Stimulated activated CD4-positive, alpha-beta T cell treated with anti-CD3 and anti-CD28 coated beads, Interleukin-1b, Interleukin-23, amount 100 ng/mL, for 4 hours (primary cell): ENCODE data around the gene TLR5.

Source experiments
- DNase-seq, 2 donors: peaks; one replicate each; pipeline ENCODE4 v3.0.0-alpha.2; 2020; ENCODE audit warnings: low read depth in 2 of 2

TLR5 gene

DNA sequence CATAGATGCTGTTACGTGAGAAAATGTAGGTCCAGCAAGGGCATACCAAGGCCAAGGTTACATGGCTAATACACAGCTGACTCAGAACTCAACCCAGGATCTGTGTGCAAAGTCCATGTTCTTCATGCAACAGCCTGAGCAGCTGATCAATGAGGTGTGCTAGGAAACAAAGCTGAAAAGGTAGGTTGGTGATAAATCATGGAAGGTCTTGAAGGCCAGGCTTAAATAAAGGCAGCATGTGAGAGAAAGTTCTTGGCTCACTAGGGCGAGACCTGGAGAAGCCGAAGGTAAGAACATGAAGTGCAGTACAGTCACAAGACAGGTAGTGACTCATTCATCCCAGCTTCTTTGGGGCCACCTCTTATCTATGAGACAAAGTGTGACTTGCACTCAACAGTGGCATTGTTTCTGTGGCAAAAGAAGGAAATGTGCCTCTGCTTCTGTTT is 33.4 kb downstream of the TLR5 start:
- DNase-seq, result no peak

GRCh38 chr1:223106856-223107255 is 36.2 kb downstream of the TLR5 start:
- DNase-seq, result no peak

DNA sequence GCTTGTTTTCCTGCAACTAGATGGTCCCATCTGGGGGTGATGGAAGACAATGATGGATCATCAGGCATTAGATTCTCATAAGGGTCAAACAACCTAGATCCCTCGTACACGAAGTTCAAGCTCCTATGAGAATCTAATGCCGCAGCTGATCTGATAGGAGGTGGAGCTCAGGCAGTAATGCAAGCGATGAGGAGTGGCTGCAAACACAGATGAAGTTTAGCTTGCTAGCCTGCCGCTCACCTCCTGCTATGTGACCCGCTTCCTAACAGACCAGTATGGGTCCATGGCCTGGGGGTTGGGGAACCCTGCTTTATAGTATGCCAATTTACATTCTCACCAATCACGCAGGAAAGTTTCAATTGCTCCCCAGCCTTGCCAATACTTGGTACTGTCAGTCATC is 37.5 kb downstream of the TLR5 start:
- DNase-seq, result no peak

DNA sequence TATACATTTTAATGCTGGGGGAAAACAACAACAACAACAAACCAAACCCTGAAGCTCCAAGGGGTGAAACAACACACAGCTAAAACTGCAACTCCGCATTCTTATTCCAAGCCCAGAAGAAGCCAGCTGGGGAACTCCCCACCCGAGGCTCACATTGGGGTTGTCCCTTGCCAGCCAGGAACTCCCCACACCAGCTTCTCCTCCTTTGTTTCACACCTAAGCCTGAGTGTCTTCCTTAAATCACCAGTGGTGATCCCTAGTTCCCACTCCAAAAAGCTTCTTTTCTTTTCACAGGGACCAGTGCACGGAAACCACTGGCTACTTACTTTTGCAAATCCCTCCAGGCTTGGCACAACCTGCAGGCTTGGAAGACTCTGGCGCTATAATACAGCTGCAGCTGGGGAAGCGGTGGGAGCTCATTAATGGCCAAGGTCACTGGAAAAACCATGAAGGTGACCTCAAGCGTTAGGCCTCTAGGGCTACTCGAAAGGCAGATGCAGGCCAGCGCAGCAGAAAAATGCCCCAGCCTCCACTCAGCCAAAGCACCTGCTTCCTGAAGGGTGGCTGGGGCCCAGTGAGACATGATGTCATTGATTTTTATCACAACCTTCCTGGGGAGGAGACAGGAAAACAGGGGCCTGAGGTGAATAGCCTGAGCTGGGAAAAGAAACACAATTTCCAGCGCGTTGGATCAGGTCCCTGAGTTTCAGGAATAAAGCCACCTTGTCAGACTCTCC is 40.1 kb downstream of the TLR5 start:
- DNase-seq, result no peak

DNA sequence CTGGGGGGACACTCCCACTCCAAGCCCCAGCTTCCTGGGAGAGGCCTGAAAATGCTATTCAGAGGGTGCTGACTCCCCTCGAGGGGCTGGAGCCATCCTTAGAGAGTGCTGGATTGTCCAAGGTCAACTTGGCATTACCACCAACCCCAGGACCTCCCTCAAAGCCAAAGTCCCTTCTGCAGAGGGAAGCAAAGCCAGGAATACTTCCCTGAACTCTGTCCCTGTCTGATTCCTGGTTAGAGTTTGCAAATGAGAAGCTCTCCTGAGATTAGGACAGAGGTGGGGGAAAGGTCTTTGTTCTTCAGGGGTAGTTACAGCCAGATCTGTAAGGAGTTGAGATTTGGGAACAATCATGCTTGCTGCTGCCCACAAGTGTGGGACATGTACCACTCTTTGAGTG is 45.3 kb downstream of the TLR5 start:
- DNase-seq, result no peak

GRCh38 chr1:223095870-223096269 is 47.2 kb downstream of the TLR5 start:
- DNase-seq, result no peak

- DNase-seq, result no peak
These were observed 51.2 kb downstream of the TLR5 start for GRCh38 chr1:223091896-223092295.

DNA sequence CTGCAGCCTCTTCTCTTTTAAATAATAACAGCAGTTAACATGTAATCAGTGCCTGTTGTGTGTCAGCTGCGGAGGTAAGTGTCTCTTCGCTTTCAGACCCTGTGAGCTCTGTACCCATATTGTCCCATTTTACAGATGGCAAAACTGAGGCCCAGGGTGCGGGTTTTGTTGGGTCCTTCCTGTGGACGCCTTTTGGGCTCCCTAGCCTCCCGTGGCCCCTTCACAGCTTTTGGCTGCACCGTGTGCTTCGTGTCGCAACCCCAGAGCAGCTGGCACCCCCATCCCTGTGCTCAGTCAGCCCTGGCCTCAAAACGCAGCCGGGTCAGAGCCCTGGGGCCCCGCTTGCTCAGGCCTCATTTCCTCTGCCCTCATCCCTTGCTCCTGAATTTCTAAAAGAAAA is 53.8 kb downstream of the TLR5 start:
- no peak for DNase-seq

GRCh38 chr1:223088713-223089240 is 54.3 kb downstream of the TLR5 start:
- DNase-seq, result no peak

GRCh38 chr1:223087291-223088255 is 55.5 kb downstream of the TLR5 start:
- no peak for DNase-seq

DNA sequence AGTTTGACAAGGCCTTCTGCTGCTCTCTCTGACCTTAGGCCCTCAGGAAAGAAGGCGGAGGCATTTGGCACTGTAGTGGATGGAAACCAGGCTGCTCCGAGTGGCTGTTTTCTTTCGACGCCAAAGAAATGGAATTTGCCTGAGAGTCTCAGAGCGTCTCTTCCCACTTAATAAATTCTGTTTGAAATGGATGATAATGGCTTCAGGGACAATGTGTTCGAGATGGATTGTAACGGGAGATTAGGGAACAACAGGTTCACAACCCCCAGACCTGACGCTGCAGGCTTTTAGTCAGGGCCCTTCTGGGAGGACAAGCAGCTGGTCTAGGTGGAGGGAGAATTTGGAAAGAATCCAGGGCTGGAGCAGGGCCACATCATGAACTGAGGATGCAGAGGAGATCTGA is 58.6 kb downstream of the TLR5 start:
- DNase-seq, result no peak

GRCh38 chr1:223083831-223084230 is 59.2 kb downstream of the TLR5 start:
- DNase-seq, result no peak

DNA sequence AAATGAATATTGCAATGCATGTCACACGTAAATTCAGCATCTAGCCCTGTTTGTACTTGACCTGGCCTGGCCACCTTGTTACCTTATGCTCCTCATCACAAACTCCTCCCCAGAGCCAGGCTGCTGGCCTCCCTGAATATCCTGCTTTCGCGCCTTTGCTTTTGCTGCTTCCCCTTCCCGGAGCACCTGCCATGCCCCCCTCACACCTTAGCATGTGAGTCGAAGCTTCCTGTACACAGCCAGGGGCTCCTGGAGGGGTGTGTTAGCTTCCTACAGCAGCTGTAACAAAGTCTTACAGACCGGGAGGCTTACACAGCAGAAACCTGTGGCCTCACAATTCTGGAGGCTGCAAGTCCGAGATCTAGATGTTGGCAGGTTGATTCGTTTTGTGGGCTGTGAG is 60.1 kb downstream of the TLR5 start:
- DNase-seq, result no peak

GRCh38 chr1:223081181-223081994 is 61.7 kb downstream of the TLR5 start:
- DNase-seq, result peak; percentile 57 to 68

DNA sequence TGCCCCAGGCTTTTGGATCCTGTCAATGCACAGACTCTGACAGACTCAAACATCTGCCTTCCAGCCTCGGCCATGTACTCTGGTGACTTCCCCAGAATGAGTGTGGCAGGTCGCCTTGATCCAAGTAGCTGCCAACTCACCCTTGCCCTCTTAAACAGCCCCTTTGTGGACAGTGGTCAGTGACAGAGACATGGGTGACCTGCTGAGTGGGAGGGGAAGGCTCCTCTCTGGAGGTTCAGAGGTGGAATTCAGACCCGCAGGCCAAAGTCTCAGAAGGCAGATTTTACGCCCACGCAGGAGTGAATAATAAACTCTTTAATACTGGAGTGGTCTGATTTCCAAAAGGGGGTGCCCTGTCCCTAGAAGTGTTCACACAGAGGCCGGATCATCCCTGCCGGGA is 63.5 kb downstream of the TLR5 start:
- no peak for DNase-seq

- DNase-seq, result no peak
These were observed 65.7 kb downstream of the TLR5 start for GRCh38 chr1:223077247-223077833.

- no peak for DNase-seq
These were observed 66.7 kb downstream of the TLR5 start for GRCh38 chr1:223076362-223076761.

DNA sequence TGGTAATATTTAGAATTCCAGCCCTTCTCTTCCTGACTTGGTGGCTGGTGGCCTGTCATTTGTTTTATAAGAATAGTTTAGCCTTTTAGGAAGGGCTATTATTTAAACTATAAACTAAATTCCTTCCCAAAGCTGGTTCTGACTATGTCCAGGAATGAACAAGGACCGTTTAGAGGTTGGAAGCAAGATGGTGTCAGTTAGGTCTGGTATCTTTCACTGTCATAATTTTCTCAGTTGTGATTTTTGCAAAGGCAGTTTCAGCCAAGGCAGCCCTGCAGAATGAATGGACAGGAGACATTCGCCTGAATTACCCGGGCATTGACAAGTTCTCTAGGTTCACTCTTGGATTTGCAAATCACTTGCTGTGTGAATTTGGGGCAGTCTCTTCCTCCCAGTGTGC is 67.2 kb downstream of the TLR5 start:
- no peak for DNase-seq

DNA sequence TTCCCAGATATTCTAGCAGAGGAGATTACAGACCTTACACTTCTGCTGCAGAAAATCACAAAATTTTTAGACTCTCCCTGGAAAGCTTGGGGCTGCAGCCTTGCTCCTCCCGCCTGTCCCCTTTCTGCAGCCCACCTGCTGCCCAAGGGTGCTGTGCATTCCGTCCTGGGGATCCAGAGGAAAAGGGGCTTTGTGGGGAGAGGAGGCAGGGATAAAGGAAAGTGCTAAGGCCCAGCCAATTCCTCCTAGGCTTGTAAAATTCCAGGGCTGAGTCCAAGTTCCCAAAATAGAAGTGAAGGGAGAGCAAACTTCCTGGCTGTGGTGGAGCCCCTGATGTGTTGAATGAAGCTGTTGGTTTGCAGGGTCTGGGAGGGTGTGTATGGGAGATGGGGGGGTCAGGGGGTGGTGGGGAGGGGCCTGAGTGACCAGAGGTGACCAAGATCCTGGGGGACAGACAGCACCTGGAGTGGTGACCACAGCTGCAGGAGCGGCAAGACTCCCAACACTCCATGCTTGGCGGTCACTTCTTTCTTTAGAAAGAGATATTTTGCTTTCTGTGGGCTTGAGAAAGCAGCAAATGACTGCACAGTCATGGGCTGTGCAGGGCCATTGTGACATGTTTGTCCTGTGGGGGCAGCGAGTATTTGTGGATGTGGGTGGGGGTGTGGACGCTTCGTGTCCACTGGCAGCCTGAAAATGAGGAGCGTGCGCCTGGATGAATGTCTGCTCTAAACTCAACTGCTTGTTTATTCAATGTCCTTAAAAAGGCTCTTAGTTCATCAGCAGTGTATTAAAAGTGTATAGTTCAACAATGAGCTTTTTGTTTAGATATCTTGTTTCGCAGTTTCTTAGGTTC is 68.4 kb downstream of the TLR5 start:
- DNase-seq, result no peak

GRCh38 chr1:223068900-223069665 is 74.0 kb downstream of the TLR5 start:
- no peak for DNase-seq
